ENCODE data around the gene PLPP6.

DNA sequence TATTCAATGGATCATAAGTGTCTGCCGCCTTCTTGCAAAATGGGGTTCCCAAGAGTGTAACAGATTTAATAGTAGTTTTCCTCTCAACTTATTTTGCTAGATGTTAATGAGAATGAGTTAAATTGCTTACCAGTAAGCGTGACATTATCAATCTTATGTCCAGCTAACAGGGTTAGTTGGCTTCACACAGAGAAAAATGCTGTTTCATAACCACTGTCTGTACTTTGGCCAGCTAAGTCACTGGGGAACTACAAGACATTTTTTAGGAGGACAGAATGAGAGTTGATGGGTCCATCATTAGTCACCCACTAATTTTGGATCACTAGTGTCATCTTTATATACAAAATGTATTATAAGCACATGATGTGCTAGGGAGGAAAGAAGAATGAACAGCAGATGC lies 18.7 kb downstream of the PLPP6 start:
- TF ChIP-seq, protein P1, sequence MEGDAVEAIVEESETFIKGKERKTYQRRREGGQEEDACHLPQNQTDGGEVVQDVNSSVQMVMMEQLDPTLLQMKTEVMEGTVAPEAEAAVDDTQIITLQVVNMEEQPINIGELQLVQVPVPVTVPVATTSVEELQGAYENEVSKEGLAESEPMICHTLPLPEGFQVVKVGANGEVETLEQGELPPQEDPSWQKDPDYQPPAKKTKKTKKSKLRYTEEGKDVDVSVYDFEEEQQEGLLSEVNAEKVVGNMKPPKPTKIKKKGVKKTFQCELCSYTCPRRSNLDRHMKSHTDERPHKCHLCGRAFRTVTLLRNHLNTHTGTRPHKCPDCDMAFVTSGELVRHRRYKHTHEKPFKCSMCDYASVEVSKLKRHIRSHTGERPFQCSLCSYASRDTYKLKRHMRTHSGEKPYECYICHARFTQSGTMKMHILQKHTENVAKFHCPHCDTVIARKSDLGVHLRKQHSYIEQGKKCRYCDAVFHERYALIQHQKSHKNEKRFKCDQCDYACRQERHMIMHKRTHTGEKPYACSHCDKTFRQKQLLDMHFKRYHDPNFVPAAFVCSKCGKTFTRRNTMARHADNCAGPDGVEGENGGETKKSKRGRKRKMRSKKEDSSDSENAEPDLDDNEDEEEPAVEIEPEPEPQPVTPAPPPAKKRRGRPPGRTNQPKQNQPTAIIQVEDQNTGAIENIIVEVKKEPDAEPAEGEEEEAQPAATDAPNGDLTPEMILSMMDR (IDR thresholded peaks at IDR 0.05): no peak
- TF ChIP-seq, protein P2, sequence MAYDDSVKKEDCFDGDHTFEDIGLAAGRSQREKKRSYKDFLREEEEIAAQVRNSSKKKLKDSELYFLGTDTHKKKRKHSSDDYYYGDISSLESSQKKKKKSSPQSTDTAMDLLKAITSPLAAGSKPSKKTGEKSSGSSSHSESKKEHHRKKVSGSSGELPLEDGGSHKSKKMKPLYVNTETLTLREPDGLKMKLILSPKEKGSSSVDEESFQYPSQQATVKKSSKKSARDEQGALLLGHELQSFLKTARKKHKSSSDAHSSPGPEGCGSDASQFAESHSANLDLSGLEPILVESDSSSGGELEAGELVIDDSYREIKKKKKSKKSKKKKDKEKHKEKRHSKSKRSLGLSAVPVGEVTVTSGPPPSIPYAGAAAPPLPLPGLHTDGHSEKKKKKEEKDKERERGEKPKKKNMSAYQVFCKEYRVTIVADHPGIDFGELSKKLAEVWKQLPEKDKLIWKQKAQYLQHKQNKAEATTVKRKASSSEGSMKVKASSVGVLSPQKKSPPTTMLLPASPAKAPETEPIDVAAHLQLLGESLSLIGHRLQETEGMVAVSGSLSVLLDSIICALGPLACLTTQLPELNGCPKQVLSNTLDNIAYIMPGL (CRISPR knock-in tag; IDR thresholded peaks at IDR 0.05): no peak
- TF ChIP-seq, protein P3, sequence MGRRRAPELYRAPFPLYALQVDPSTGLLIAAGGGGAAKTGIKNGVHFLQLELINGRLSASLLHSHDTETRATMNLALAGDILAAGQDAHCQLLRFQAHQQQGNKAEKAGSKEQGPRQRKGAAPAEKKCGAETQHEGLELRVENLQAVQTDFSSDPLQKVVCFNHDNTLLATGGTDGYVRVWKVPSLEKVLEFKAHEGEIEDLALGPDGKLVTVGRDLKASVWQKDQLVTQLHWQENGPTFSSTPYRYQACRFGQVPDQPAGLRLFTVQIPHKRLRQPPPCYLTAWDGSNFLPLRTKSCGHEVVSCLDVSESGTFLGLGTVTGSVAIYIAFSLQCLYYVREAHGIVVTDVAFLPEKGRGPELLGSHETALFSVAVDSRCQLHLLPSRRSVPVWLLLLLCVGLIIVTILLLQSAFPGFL (CRISPR knock-in tag; IDR thresholded peaks at IDR 0.05; ENCODE audit: borderline replicate concordance): no peak
- TF ChIP-seq, protein P4, sequence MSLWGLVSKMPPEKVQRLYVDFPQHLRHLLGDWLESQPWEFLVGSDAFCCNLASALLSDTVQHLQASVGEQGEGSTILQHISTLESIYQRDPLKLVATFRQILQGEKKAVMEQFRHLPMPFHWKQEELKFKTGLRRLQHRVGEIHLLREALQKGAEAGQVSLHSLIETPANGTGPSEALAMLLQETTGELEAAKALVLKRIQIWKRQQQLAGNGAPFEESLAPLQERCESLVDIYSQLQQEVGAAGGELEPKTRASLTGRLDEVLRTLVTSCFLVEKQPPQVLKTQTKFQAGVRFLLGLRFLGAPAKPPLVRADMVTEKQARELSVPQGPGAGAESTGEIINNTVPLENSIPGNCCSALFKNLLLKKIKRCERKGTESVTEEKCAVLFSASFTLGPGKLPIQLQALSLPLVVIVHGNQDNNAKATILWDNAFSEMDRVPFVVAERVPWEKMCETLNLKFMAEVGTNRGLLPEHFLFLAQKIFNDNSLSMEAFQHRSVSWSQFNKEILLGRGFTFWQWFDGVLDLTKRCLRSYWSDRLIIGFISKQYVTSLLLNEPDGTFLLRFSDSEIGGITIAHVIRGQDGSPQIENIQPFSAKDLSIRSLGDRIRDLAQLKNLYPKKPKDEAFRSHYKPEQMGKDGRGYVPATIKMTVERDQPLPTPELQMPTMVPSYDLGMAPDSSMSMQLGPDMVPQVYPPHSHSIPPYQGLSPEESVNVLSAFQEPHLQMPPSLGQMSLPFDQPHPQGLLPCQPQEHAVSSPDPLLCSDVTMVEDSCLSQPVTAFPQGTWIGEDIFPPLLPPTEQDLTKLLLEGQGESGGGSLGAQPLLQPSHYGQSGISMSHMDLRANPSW (CRISPR knock-in tag; conservative IDR thresholded peaks at IDR 0.05; ENCODE audit: low read depth): no peak
- TF ChIP-seq, protein P5, sequence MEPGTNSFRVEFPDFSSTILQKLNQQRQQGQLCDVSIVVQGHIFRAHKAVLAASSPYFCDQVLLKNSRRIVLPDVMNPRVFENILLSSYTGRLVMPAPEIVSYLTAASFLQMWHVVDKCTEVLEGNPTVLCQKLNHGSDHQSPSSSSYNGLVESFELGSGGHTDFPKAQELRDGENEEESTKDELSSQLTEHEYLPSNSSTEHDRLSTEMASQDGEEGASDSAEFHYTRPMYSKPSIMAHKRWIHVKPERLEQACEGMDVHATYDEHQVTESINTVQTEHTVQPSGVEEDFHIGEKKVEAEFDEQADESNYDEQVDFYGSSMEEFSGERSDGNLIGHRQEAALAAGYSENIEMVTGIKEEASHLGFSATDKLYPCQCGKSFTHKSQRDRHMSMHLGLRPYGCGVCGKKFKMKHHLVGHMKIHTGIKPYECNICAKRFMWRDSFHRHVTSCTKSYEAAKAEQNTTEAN (CRISPR knock-in tag; IDR thresholded peaks at IDR 0.05): no peak
- TF ChIP-seq SMAD3 (CRISPR knock-in tag; IDR thresholded peaks at IDR 0.05; ENCODE audit: borderline replicate concordance): no peak
- TF ChIP-seq, protein P6, sequence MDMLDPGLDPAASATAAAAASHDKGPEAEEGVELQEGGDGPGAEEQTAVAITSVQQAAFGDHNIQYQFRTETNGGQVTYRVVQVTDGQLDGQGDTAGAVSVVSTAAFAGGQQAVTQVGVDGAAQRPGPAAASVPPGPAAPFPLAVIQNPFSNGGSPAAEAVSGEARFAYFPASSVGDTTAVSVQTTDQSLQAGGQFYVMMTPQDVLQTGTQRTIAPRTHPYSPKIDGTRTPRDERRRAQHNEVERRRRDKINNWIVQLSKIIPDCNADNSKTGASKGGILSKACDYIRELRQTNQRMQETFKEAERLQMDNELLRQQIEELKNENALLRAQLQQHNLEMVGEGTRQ (CRISPR knock-in tag; IDR thresholded peaks at IDR 0.05): no peak
